Measurements from ENCODE around the gene GOLGA6C. TPM values are rescaled to one million over a fixed set of nuclear protein-coding genes. Genes with fewer than 3 reads are reported as not detected.

GOLGA6C gene
- polyA plus RNA-seq, 1 donor (not counting 4 experiments of a cell fraction or from before 2014, with no cell fraction given) = not detected

DNA sequence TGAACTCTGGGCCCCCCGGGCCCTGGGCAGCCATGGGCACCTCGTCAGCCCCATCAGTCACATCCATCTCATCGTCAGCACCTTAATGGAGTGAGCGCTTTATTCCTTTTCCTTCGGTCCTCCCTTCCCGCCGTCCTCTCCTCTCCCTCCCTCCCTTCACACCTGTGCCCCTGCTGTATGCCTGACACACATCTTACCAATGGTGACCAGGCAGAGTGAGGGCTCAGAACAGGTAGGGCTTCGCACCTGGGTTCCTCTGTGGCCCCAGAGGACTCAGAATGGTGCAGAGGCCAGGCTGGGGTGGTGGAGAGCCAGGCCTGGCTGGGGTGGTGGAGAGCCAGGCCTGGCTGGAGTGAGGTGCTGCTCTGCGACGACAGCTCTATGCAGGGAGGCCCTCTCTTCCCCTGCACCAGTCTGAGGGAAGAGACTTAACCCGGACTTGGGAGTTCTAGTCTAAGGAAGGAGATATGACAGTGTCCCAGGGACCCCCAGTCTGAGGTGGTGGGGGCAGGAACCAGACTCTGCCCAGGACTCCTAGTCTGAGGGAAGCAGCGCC, 44.8 kb upstream of the GOLGA6C start:
- Histone ChIP-seq H3K4me2 (ENCODE audit: control insufficient read depth, extremely low read depth, insufficient read depth, low read depth, low read length) (no peak overlapping the region), H3K4me1 (ENCODE audit: control insufficient read depth, extremely low read depth, insufficient read depth, low read length) (peaks cover 7% of the 10 kb centered on the region), H2AFZ (ENCODE audit: control insufficient read depth, low read length) (no peak overlapping the region), H3K9me3 (ENCODE audit: control insufficient read depth, low read depth, low read length) (no peaks in the 10 kb centered on the region), H3K9me1 (ENCODE audit: control insufficient read depth, extremely low read depth, insufficient read depth, low read length) (no peaks in the 10 kb centered on the region), H3K27ac (ENCODE audit: control insufficient read depth, insufficient read depth, low read length) (no peak overlapping the region), H3K27me3 (ENCODE audit: control insufficient read depth, extremely low read depth, insufficient read depth, low read length) (no peaks in the 10 kb centered on the region), H3K79me2 (ENCODE audit: control insufficient read depth, insufficient read depth, low read length) (peaks cover 26% of the 10 kb centered on the region), H4K20me1 (ENCODE audit: control insufficient read depth, extremely low read depth, insufficient read depth, low read length) (peaks cover 36% of the 10 kb centered on the region), H3K9ac (ENCODE audit: control insufficient read depth, extremely low read depth, insufficient read depth, low read length) (no peak overlapping the region), H3K4me3 (ENCODE audit: control insufficient read depth in 2 of 3, extremely low read depth in 1 of 3, insufficient read depth in 2 of 3, low read depth in 1 of 3, low read length in 3 of 3) (no peak overlapping the region), H3K36me3 (ENCODE audit: control insufficient read depth in 2 of 2, extremely low read depth in 1 of 2, insufficient read depth in 2 of 2, low read length in 2 of 2) (peaks cover 29 to 37% of the 10 kb centered on the region in 2 experiments)
- dilution Hi-C loops (cut with MboI; ENCODE audit: extremely low pct_ligation_motif_present, low sequenced_read_pairs) = no loop called here
- TF ChIP-seq, protein P1, sequence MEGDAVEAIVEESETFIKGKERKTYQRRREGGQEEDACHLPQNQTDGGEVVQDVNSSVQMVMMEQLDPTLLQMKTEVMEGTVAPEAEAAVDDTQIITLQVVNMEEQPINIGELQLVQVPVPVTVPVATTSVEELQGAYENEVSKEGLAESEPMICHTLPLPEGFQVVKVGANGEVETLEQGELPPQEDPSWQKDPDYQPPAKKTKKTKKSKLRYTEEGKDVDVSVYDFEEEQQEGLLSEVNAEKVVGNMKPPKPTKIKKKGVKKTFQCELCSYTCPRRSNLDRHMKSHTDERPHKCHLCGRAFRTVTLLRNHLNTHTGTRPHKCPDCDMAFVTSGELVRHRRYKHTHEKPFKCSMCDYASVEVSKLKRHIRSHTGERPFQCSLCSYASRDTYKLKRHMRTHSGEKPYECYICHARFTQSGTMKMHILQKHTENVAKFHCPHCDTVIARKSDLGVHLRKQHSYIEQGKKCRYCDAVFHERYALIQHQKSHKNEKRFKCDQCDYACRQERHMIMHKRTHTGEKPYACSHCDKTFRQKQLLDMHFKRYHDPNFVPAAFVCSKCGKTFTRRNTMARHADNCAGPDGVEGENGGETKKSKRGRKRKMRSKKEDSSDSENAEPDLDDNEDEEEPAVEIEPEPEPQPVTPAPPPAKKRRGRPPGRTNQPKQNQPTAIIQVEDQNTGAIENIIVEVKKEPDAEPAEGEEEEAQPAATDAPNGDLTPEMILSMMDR (optimal IDR thresholded peaks at IDR 0.05 in 1 of 3, IDR thresholded peaks at IDR 0.05 in 1 of 3, conservative IDR thresholded peaks at IDR 0.05 in 1 of 3; ENCODE audit: extremely low read depth in 1 of 3, insufficient read depth in 2 of 3, low read length in 3 of 3) = no peak
- FAIRE-seq = no peak
- no peak for DNase-seq (ENCODE audit: low read depth, low spot score)

DNA sequence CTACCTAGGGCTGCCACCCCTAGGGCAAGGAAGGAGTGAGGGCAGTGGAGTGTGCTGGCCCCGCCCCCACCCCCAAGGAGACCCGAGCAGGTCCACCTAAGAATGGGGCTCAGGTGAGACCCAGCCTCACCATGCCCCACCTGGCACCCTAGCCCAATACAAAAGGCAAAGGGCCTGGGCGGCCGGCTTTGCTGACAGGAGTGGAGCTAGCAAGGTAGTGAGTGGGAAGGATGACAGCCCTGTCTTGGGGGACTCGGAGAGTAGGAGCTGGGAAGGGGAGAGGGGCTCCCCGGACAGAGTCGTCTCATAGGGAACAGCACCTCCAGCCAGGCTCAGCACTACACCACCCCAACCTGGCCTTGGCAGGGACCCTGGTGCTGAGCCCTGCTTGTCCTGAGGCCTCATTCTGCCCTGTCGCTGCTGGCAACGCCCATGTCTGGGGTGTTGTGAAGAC, 44.3 kb upstream of the GOLGA6C start:
- no peak for FAIRE-seq
- no peak for DNase-seq (ENCODE audit: low read depth, low spot score)

More for the DNA sequence above, 44.3 kb upstream of the GOLGA6C start:
- Histone ChIP-seq H3K27ac (ENCODE audit: control insufficient read depth, insufficient read depth, low read length) (no peak overlapping the region), H2AFZ (ENCODE audit: control insufficient read depth, low read length) (no peak overlapping the region), H3K9ac (ENCODE audit: control insufficient read depth, extremely low read depth, insufficient read depth, low read length) (no peak overlapping the region), H3K4me1 (ENCODE audit: control insufficient read depth, extremely low read depth, insufficient read depth, low read length) (peaks cover 7% of the 10 kb centered on the region), H4K20me1 (ENCODE audit: control insufficient read depth, extremely low read depth, insufficient read depth, low read length) (peaks cover 32% of the 10 kb centered on the region), H3K4me3 (ENCODE audit: control insufficient read depth in 2 of 3, extremely low read depth in 1 of 3, insufficient read depth in 2 of 3, low read depth in 1 of 3, low read length in 3 of 3) (no peak overlapping the region), H3K27me3 (ENCODE audit: control insufficient read depth, extremely low read depth, insufficient read depth, low read length) (no peaks in the 10 kb centered on the region), H3K36me3 (ENCODE audit: control insufficient read depth in 2 of 2, extremely low read depth in 1 of 2, insufficient read depth in 2 of 2, low read length in 2 of 2) (peaks cover 26 to 33% of the 10 kb centered on the region in 2 experiments), H3K79me2 (ENCODE audit: control insufficient read depth, insufficient read depth, low read length) (peaks cover 21% of the 10 kb centered on the region), H3K9me1 (ENCODE audit: control insufficient read depth, extremely low read depth, insufficient read depth, low read length) (no peaks in the 10 kb centered on the region), H3K9me3 (ENCODE audit: control insufficient read depth, low read depth, low read length) (no peaks in the 10 kb centered on the region), H3K4me2 (ENCODE audit: control insufficient read depth, extremely low read depth, insufficient read depth, low read depth, low read length) (no peak overlapping the region)
- dilution Hi-C loops (cut with MboI; ENCODE audit: extremely low pct_ligation_motif_present, low sequenced_read_pairs) = no loop called here
- no peak for TF ChIP-seq EZH2 (IDR thresholded peaks at IDR 0.05; ENCODE audit: low read length)
- TF ChIP-seq, protein P1 (optimal IDR thresholded peaks at IDR 0.05 in 1 of 3, IDR thresholded peaks at IDR 0.05 in 1 of 3, conservative IDR thresholded peaks at IDR 0.05 in 1 of 3; ENCODE audit: extremely low read depth in 1 of 3, insufficient read depth in 2 of 3, low read length in 3 of 3) = no peak
